ENCODE data around the gene CAPN13.

The CAPN13 gene

DNA sequence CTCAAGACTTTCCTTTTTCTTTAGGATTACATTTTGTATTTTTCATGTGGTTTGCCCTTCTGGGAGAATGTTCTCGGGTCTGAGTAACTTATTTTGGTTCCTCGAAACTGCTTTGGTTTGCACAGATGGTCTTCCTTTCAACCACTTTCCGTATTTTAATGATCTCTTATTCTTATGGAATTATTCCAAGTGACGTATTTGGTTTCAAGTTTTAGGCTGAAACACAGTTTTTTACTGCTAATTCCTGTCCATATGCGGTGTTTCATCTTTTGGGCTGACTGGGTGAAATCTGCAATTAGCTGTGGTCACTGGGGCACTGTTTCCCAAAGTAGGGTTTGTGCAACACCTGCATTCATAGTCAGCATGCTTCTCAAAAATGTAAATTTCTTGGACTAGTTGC, 122.7 kb downstream of the CAPN13 start:
- TF ChIP-seq JUND (IDR thresholded peaks at IDR 0.05; ENCODE audit: low read depth) = no peak
- in situ Hi-C loops (cut with HindIII; ENCODE audit: low pct_unique_long_range_greater_than_20kb, low sequenced_read_pairs) = no loop called here

DNA sequence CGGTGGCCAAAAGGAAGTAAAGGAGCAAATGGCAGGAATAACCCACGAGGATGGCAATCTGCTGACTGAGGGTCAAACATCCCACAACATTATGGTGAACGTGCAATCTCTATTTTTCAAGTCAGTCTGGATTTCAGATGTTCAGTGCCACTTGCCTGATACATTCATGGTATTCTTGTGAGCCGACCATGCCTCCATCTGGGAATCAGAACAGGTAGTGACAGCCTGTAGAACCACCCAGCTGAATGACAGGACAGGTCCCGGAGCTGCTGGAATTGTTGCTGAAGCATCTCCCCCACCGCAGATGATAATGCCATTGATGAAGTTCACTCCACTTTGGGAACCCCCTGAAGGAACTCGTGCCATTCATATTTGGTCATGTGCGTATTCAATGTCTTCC, 123.2 kb downstream of the CAPN13 start:
- in situ Hi-C loops (cut with HindIII; ENCODE audit: low pct_unique_long_range_greater_than_20kb, low sequenced_read_pairs) = no loop called here
- no peak for TF ChIP-seq JUND (IDR thresholded peaks at IDR 0.05; ENCODE audit: low read depth)
- DNase-seq (ENCODE audit: low read depth in 1 of 2, low spot score in 1 of 2) = no peak

More for the DNA sequence above, 122.7 kb downstream of the CAPN13 start:
- no peak for DNase-seq (ENCODE audit: low read depth in 1 of 2, low spot score in 1 of 2)

DNA sequence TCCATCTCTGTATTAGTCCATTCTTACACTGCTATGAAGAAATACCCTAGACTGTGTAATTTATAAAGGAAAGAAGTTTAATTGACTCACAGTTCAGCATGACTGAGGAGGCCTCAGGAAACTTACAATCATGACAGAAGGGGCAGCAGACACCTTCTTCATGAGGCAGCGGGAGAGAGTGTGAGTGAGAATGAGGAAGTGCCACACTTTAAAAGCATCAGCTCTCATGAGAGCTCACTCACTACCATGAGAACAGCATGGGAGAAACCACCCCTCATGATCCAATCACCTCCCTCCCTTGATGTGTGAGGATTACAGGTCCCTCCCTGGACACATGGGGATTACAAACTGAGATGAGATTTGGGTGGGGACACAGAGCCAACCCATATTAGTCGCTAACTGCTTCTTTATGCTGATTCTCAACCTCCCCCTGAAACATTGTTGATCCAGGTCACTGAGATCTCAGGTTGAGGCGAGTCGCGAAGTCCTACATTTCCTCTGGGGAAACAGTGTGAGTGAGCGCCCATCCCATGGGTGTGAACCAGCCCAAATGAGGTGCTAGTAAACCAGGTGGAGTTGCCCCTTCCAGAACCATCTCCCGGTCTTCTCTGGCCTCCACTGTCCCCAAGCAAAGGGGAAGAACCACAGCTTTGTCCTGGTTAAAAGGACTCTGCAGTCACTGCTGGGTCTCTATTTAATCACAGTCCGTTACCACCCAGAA, 123.8 kb downstream of the CAPN13 start:
- in situ Hi-C loops (cut with HindIII; ENCODE audit: low pct_unique_long_range_greater_than_20kb, low sequenced_read_pairs) = no loop called here
- DNase-seq (ENCODE audit: low read depth in 1 of 2, low spot score in 1 of 2) = no peak
- no peak for TF ChIP-seq JUND (IDR thresholded peaks at IDR 0.05; ENCODE audit: low read depth)

DNA sequence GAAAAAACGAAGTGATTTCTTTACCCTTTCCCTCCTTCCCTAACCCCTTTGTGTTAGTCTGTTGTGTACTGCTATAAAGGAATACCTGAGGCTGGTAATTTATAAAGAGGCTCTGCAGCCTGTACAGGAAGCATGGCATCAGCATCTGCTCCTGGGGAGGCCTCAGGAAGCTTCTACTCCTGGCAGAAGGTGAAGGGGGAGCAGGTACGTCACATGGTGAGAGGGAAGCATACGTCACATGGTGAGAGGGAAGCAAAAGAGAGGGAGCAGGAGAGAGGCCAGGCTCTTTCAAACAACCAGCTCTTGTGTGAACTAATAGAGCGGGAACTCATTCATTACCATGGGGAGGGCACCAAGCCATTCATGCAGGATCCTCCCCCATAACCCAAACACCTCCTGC, 126.2 kb downstream of the CAPN13 start:
- in situ Hi-C loops (cut with HindIII; ENCODE audit: low pct_unique_long_range_greater_than_20kb, low sequenced_read_pairs) = no loop called here
- no peak for DNase-seq (ENCODE audit: low read depth in 1 of 2, low spot score in 1 of 2)
- no peak for TF ChIP-seq JUND (IDR thresholded peaks at IDR 0.05; ENCODE audit: low read depth)

DNA sequence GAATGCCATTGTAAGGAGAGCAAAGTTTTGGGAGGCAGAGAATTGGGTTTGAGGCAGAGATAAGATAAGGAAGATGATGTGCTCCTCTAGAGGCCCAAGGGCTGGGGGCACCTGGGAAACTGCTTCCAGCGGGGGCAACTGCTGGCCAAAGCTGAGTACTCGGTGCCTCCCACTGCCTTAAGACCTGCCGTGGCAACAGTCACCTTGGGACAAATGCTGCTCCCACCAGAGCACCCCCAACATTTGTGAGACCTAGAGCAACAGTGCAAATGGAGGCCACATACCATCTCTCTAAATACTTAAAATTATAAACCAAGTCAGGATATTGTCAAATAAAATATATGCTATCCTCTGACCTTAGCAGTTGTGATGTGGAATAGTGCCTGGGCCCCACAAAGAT, 127.1 kb downstream of the CAPN13 start:
- DNase-seq (ENCODE audit: low read depth in 1 of 2, low spot score in 1 of 2) = no peak
- TF ChIP-seq JUND (IDR thresholded peaks at IDR 0.05; ENCODE audit: low read depth) = no peak
- in situ Hi-C loops (cut with HindIII; ENCODE audit: low pct_unique_long_range_greater_than_20kb, low sequenced_read_pairs) = no loop called here

DNA sequence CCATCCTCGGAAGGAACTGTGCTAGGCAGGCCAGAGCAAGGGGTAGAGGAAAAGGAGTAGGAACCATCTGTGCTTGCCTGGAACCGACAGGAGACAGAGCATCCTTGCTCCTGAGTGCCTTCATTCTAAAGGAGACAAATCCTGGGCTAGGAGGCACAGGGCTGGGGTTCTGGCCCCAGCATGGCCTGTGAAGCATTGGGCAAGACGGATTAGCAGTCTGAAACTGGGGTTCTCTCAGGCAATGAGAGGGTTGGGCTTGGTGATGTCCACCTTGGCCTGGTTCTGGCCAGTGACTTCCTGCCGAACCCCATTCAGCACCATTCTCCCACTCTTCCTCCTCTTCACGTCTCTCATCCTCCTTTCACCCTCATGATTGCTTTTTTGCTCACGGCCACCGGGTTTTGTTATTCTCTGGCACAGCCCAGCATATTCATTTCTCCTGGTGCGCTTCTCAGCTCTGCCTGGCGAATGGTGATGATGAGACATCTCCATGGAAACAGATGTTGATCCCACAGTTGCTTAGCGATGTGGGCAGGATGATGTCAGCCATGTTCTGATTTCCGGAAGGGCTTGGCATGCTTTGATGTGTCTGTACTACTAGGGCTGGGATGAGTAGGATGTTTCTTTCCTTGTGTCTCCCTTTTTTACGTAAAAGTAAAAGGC, 127.7 kb downstream of the CAPN13 start:
- in situ Hi-C loops (cut with HindIII; ENCODE audit: low pct_unique_long_range_greater_than_20kb, low sequenced_read_pairs) = no loop called here
- TF ChIP-seq JUND (IDR thresholded peaks at IDR 0.05; ENCODE audit: low read depth) = no peak
- no peak for DNase-seq (ENCODE audit: low read depth in 1 of 2, low spot score in 1 of 2)

DNA sequence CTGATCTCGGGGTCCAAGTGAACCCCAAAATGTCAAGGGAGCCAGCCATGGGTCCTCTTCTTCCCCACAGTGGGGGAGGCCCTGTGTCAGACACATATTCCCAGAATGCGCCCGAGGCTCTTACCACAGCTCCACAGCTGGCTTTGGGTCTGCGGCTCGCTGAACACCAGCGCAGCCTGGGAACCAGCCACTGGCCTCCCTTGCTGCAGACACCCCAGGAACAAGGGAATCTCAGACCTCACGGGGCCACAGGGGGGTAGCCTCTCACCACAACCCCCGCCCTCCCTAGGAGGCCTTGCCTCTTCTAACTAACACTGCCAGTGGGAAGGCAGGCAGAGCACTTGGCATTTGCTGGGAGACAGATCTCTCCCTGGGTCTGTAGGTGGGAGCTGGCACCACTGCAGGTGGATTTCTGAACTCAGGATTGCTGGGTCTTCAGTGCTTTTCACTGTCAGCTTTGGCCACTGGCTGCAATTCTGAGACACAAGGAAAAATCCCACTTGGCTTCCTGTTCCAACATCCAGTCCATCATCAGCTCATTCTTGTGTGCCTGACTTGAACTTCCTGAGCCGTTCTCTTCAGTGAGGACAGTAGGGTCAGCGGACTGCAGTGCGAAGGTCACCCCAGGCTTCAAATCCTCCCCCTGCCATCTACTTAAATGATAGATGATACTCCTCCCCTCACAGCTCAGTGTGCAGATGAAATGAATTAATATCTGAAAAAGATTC, 128.7 kb downstream of the CAPN13 start:
- no peak for TF ChIP-seq JUND (IDR thresholded peaks at IDR 0.05; ENCODE audit: low read depth)
- in situ Hi-C loops (cut with HindIII; ENCODE audit: low pct_unique_long_range_greater_than_20kb, low sequenced_read_pairs) = no loop called here
- DNase-seq (ENCODE audit: low read depth in 1 of 2, low spot score in 1 of 2) = no peak

DNA sequence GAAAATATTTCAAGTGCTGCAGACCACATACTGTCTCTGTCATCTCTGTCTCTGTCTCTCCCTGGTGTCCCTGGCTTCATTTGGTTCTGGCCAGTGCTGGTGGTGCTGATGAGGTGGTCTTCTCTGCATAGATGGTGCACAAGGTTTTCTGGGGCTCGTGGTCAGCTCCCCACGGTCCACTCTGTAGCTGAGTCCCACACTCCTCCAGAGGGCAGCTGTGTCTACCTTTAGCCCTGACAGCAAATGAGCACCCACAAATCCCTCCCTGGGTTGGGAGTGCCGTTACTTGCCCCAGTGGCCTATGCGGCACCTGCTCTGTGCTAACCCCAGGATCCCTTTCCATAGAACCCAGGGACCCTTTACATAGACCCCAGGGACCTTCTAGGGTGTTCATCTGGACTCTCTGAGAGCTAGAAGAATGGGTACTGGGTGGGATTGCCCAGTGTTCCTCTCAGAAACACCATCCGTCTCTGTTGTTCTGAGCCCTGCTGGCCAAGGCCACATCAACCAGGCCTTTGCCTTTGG, 129.3 kb downstream of the CAPN13 start:
- no peak for TF ChIP-seq JUND (IDR thresholded peaks at IDR 0.05; ENCODE audit: low read depth)
- DNase-seq (ENCODE audit: low read depth in 1 of 2, low spot score in 1 of 2) = no peak
- in situ Hi-C loops (cut with HindIII; ENCODE audit: low pct_unique_long_range_greater_than_20kb, low sequenced_read_pairs) = no loop called here

DNA sequence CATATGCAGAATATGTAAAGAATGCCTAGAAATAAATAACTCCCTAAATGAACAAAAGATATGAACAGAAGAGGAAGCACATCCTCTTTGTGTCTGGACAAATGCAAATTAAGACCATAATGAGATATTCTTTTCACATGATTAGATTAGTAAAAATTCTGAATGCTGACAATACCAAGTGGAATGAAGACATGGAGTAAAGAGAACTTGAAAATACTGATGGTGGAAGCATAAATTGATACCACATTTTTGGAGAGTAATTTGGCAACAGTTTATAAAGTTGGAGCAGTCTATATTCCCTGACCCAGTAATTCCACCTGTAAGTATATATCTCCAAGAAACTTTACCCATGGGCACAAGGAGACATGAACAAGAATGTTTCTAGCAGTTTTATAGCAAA, 130.0 kb downstream of the CAPN13 start:
- in situ Hi-C loops (cut with HindIII; ENCODE audit: low pct_unique_long_range_greater_than_20kb, low sequenced_read_pairs) = no loop called here
- TF ChIP-seq JUND (IDR thresholded peaks at IDR 0.05; ENCODE audit: low read depth) = no peak
- no peak for DNase-seq (ENCODE audit: low read depth in 1 of 2, low spot score in 1 of 2)

DNA sequence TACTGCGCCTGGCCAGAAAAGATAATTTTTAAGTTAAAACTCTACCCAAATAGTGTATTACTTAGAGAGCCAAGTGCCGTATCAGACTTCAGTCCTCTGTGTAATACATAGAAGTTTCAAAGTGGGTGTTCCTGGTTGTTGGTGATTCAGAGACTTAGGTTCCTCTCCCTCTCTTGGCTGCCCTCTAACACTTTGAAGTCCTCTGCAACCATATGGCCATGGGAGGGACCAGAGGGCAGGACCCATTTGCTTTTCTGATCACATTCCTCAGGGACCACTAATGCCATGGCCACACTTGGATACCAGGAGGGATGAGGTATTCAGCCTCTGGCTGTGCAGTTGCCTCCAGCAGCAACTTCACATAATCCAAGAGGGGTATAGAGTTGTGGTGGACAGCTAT, 131.5 kb downstream of the CAPN13 start:
- no peak for TF ChIP-seq JUND (IDR thresholded peaks at IDR 0.05; ENCODE audit: low read depth)
- no peak for DNase-seq (ENCODE audit: low read depth in 1 of 2, low spot score in 1 of 2)
- in situ Hi-C loops (cut with HindIII; ENCODE audit: low pct_unique_long_range_greater_than_20kb, low sequenced_read_pairs) = no loop called here

DNA sequence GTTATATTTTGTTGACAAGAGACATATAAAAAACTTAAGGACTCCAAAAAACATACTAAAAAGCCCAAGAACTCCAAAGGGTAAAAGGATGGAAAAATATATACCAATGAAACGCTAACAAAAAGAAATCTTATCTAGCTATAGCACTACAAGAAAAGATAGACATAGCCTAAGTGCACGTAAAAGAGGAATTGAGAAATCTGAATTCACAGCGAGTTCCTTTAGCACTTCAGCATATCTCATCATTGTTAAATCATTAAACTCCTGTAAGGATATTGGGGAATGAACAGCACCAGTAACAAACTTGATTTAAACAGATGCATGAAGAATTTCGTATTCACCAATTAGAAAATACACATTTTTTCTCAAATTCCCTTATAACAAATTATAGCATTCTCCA, 134.1 kb downstream of the CAPN13 start:
- no peak for DNase-seq (ENCODE audit: low read depth in 1 of 2, low spot score in 1 of 2)
- in situ Hi-C loops (cut with HindIII; ENCODE audit: low pct_unique_long_range_greater_than_20kb, low sequenced_read_pairs) = no loop called here
- TF ChIP-seq JUND (IDR thresholded peaks at IDR 0.05; ENCODE audit: low read depth) = no peak

Measured in T47D (cell line).